ENCODE results near the gene PCDH8. TPM values are rescaled to one million over a fixed set of nuclear protein-coding genes. Genes with fewer than 3 reads are reported as not detected.
A peak's percentile ranks its signal among the peaks of the same experiment; 100 is the strongest.

The PCDH8 gene
- total RNA-seq, 1 donor from 2014 or later: not detected

DNA sequence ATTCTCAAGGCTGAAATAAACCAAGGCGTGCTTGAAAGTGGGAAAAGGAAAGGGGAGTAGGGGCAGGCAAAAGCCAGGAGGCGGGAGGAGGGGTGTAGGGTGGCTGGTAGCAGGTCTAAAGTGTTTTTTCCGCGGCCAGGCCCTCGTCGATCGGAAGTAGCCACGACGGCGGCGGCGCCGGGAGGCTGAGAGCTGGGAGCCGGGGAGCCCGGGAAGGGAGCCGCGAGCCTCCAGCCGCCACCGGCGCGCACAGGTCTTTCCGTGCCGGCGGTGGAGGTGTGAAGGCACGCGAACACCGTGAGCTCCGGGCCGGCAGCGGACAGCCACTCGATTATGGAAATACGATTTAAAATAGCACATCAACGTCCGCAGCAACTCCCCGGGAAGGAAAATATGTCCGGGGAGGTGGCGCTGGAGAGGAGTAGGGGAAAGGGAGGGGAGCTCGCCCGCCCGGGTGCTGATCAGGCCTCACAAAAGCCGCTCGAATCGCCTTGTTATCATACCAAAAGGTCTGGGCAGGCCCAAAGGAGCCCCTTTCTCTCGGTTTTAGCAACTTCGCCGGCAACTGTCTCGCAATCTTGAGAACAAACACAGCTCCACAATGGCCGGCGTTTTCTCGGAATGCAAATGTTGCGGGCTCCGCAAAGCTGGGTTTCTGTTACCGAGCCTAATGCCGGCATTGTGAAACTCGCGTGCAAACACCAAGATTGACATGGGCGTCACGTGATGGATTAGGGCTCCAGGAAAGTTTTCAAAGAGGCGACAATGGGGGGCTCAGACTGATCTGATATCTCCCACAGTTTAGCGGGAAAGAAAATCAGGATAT lies 2.9 kb upstream of the PCDH8 start:
- DNase-seq (peak; percentile 53), ATAC-seq (ENCODE audit: poor library complexity) (peak; percentile 73)
- intact Hi-C loops (cut with DNase I): no loop called here

DNA sequence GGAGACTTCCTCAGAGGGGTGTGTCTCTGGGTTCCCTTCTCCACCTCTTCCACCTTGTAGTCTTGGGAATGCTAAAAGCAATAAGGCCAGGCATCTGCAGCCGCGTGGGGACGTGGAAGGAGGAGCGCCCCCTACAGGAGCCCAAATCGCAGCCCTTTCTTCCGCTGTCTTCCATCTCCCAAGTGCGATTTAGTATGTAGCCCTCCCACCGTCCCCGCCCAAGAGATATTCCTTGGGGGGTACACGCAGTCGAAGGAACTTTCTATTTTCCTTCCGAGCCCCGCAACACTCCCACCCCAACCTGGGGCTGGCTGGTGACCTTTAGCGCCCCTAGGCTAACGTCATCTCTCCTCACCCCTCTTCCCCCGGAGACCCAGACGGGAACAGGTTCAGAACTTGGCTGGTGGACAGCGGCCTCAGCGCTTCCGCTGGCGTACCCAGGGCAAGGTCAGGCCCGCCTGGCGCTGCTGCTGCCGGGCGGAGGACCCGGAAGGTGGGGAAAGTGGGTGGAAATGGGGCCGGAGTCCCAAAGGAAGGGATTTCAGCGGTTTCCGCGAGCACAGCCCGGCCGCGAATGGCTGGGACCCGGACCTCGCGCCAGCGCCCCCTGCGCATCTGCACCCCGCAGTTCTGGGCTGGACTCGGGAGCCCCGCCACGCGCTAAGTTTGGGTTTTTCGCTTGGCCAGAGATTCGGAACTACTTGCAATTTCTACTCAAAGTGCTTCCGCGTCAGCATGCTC lies 2.1 kb upstream of the PCDH8 start:
- DNase-seq: peak; percentile 83
- ATAC-seq (ENCODE audit: poor library complexity): peak; percentile 95
- intact Hi-C loops (cut with DNase I): no loop called here

DNA sequence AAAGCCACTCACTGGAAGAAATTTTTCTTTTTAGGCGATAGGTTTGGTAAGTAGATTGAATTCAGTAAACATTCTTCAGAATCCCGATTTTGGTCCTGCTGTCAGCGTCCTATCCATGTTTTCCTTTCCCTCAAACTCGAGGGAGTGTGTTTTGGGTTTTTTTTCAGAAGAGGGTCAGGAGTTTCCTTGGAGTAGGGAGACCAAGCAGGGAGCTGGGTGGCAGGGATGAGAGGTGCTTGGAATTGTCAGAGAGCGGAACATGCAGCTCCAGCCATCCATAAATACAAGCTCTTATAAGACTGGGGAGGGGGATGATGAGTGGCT lies 1.6 kb upstream of the PCDH8 start:
- no peak for DNase-seq
- intact Hi-C loops (cut with DNase I): no loop called here
- no peak for ATAC-seq (ENCODE audit: poor library complexity)

DNA sequence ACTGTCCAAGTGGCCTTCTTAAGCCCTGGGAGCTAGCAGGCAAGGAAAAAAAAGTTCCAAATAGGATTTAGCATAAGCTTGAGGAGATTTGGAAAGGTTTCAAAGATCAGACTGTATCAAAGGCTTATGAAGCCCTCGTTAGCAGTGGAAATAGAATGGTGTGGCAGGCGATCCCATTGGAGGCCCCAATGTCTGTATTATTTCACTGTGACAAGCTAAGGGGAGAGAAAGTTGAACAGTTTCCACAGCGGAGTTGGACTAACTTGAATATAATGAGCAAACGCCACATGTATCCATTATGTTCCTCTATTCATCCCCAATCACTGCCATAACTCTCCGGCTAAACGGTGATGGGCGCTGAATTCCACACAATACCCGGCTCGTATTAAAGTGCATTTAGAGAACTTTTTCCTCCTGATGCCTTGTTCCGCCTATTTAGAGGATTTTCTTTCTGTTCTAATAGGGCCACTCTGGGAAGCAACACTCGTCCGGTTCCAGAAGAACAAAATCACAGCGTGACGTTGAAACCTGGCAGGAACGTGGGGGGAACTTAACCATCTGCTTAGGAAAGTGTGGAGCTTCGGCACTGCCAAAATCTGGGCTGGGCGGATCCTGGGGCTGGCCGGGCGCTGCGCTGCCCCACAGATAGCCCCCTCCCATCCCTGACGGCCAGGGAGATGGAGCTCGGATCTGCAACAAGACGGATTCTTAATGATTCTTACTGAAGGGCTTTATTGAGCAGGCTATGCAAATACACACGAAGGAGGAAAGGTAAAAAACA lies 1.0 kb upstream of the PCDH8 start:
- intact Hi-C loops (cut with DNase I): no loop called here
- ATAC-seq (ENCODE audit: poor library complexity) (no peak), DNase-seq (no peak)

DNA sequence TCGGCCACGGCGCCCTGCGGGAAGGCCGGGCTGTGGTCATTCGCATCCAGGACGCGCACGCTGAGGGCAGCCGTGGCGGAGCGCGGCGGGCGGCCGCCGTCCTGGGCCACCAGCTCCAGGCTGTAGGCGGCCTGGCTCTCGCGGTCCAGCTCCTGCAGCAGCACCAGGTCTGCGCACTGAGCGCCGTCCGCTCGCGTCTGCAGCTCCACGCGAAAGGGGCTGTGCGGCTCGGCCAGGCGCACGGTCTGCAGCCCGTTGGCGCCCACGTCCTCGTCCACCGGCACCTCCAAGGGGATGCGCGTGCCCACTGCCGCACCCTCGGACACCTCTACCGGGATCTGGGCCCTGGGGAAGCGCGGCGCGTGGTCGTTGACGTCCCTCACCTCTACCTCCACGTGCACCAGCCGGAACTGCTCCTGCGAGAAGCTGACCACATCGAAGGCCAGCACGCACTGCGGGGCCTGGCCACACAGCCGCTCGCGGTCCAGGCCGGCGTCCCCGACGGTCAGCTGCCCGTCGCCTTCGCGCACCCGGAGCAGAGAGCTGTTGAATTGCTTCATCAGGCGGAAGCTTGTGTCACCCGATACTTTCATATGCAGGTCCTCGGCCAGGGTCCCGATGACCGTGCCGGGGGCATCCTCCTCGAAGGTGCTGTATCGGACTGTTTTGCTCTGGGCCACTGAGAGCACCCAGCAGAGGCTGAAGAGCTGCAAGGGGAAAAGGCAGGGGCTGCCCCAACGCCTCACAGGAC lies 583 bp downstream of the PCDH8 start:
- intact Hi-C loops (cut with DNase I): no loop called here
- no peak for DNase-seq
- no peak for ATAC-seq (ENCODE audit: poor library complexity)

DNA sequence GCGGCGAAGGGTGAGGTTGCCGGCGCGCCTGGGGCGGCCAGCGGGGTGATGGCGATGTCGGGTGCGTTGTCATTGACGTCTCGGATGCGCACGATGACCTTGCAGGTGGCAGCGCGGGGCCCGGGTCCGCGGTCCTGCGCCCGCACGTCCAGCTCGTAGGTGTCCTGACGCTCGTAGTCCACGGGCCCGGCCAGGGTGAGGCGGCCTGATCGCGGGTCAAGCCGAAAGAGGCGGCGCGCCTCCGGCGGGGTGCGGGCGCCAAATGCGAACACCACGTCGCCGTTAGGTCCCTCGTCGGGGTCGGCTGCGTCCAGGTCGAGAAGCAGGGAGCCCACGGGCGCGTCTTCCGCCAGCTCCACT lies 1.1 kb downstream of the PCDH8 start:
- DNase-seq (no peak), ATAC-seq (ENCODE audit: poor library complexity) (no peak)
- intact Hi-C loops (cut with DNase I): no loop called here

DNA sequence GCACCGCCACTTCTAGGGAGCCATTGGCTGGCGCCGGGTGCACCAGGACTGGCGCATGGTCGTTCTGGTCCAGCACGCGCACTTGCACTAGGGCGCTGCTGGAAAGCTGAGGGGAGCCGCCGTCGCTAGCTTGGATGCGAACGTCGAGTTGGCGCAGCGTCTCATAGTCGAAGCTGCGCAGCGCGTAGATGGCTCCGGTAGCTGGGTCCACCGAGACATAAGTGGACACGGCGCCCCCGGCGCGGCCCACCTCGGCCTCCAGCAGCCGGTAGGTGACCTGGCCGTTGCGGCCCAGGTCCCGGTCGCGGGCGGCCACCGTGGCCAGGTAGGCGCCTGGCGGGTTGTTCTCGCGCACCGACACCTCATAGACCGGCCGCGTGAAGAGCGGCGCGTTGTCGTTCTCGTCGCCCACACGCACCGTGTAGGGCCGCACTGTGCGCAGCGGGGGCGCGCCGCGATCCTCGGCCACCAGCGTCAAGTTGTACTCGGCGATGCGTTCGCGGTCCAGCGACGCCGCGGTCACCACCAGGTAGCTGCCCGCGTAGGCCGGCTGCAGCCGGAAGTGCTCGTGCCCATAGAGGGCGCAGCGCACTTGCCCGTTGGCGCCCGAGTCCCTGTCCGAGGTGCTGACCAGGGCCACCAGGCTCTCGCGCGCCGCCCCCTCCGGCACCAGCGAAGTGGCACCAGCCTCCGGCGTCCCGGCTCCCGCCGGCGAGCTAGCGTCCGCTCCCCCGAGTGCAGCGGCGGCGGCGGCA lies 1.7 kb downstream of the PCDH8 start:
- DNase-seq (peak; percentile 75), ATAC-seq (ENCODE audit: poor library complexity) (peak; percentile 62)
- intact Hi-C loops (cut with DNase I): no loop called here

DNA sequence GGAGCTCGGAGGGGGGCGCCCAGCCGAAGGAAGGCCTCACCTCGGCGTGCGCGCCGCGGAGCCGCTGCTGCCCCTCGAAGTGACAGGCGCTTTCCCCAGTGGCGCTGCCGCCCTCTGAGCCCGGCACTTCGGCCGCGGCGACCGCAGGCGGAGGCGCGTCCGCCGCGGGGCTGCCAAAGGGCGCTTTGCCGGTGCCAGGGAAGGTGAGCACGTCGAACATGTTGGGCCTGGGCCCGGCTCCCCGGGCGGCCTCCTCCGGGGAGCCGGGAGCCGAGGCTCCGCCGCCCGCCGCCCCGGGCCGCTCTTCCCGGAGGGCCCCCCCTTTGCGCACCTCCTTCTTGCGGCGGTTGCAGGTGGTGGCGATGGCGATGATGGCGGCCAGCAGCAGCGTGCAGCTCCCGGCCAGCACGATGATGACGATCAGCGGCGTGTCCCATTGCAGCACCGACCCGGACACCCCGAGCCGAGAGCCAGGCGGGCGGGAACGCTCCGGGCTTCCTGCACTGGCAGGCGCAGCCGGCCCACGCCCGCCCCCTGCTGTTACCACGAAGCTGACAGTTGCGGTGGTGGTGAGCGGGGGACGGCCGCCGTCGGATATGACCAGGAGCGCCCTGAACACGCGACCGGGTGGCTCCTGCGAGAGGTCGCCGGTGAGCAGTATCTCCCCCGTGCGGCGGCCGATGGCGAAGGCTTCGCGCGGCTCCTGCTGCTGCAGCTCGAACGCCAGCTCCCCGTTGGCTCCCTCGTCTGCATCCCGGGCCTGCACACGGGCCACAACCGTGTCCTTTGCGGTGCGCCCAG lies 2.5 kb downstream of the PCDH8 start:
- intact Hi-C loops (cut with DNase I): no loop called here
- DNase-seq (peak; percentile 48), ATAC-seq (ENCODE audit: poor library complexity) (peak; percentile 34)

DNA sequence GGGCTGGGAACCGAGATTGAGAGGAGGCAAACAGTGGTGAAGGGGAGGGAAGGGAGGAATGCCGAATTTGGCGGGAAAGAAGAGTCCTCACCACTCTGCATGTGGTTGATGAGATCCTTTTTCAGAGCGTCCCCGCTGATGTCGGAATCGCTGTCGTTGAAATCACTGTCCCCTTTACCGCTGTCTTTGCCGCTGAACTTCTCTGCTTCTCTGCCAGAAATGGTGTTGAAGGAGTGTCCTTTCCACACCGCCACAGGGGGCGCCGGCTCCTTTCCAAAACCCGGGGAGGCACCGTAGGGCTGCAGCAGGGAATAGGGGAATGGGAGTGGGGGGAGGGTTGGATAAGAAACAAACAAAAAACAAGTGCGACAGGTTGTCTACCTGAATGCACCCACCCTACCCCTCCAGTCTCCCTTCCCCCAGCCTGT lies 3.1 kb downstream of the PCDH8 start:
- intact Hi-C loops (cut with DNase I): no loop called here
- DNase-seq (no peak), ATAC-seq (ENCODE audit: poor library complexity) (no peak)

DNA sequence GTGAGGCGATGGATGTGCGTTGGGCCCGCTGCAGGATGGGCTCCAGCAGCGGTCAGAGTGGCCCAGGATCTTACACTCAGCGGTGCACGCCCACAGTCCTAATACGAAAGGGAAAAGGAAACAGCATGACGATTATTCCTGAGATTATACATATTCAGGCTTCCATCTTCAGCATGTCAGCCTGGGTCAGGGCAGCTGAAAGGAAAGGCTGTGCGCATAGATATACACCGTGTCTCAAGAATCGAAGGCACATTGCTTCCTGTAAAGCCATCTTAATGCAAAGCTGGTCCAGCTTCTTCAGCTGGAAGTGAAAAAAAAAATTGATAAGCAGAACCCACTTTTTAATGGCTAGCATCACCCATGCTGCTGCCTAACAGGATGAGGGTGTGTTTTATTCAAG lies 3.6 kb downstream of the PCDH8 start:
- DNase-seq (no peak), ATAC-seq (ENCODE audit: poor library complexity) (no peak)
- intact Hi-C loops (cut with DNase I): no loop called here

DNA sequence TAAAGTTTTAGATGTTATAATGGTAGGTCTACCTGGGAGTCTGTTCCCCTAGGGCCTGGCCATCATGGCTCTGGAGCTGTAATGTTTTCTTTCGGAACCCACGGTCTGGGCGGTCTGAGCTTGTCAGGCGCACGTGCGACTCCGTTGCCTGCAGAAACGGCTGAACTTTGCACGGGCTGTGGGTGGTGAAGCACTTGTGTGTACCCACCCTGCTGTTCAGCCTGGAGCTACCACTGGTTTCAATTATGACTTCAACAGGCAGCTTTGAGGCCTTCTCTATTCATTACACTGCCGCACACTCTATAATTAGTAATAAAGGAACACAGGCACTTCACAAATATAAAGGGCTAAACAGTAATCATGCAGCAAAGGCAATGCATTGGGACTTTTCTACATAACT lies 6.0 kb downstream of the PCDH8 start:
- intact Hi-C loops (cut with DNase I): no loop called here
- ATAC-seq (ENCODE audit: poor library complexity) (no peak), DNase-seq (no peak)

DNA sequence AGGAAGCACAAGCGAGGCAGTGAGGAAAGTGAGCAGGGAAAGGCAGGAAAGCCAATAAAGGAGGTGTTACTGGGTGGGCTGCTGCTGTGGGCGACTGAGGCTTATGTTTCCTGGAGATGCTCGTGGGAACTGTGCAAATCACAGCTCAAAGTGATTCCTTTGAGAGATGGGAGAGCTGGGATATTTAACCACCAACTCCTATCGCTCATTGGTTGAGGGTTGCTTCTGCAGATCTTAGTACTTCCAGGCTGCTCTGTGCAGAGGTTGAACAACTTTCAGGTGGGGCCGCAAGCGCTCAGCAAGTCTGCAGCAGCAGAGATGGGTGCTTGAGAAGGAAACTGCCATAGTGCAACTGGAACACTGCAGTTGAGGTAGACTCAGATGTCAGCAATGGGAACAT lies 8.4 kb downstream of the PCDH8 start:
- ATAC-seq (ENCODE audit: poor library complexity): no peak
- intact Hi-C loops (cut with DNase I): no loop called here

DNA sequence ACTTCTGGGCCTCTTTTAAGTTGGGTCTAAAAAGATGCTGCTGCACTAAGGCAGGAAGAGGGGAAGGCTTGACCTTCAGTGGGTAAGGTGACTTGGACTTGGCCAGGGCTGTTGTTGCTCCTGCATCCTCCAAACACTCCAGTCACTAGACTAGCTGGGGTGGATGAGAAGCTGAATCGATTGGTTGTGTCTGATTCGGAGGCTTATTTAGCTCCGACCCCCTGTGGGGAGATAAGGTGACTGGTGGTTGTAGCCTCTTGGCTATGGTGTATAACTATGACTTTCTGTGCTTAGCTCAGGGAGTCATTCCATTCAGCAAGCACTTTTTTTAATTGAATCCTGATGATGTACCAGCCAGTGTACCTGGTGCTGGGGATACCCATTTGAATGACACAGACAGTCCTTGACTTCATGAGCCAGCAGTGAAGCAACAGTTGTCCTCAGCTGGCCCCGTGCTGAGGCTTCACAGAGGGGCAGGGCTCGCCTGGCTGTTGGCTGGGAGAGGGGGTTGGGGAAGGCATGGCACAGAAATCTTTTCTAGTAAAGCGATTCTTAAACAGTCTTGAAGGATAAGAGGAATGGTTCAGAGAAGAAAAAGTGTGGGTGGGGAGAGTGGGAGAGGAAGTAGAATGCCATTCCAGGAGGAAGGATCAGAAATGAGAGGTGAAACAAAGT lies 9.9 kb downstream of the PCDH8 start:
- DNase-seq: no peak
- intact Hi-C loops (cut with DNase I): no loop called here
- no peak for ATAC-seq (ENCODE audit: poor library complexity)

More for the DNA sequence above, 8.4 kb downstream of the PCDH8 start:
- no peak for DNase-seq

DNA sequence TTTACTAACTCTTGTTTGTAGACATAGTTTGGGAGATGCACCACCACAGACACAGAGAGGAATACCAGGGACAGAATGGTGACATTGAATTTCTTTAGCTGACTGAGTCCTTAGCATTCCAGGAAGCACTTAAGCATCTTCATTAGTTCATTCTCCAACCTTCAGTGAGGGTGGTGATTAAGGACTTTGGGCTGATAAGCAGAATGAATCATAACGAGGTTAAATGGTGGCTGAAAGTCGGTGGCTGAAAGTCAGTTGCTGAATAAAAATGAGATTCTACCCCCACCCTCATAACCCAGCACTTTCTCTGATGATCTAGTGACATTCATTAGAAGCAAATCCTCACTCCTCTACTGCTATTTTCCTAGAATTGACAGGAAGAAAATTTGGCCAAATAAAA lies 10.6 kb downstream of the PCDH8 start:
- intact Hi-C loops (cut with DNase I): no loop called here
- DNase-seq: no peak
- no peak for ATAC-seq (ENCODE audit: poor library complexity)

DNA sequence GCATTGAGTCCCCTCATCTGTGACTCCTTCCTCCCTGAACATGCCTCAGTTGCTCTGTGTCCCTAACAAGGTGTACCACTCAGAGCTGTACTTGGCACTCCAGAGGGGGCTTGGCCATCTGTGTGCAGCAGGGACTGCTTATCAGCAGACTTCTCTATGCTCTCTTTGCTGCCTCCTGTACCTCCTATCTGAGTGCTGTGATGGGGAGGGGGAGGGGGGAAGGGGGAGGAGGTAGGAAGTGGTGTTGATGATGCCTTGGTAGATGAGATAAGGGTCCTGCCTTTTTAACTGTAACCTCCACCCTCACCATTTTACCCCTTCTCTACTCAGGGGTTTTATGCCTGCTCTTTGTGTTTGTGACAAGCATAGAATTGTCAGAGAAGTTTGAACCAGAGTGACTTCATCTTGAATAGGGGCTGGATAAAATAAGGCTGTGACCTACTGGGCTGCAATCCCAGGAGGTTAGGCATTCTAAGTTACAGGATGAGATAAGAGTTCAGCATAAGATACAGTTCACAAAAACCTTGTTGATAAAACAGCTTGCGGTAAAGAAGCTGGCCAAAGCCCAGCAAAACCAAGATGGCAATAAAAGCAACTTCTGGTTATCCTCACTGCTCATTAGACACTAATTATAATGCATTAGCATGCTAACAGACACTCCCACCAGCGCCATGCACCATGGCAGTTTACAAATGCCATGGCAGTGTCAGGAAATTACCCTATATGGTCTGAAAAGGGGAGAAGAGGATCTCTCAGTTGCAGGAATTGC lies 13.2 kb downstream of the PCDH8 start:
- ATAC-seq (ENCODE audit: poor library complexity) (no peak), DNase-seq (no peak)
- intact Hi-C loops (cut with DNase I): no loop called here

DNA sequence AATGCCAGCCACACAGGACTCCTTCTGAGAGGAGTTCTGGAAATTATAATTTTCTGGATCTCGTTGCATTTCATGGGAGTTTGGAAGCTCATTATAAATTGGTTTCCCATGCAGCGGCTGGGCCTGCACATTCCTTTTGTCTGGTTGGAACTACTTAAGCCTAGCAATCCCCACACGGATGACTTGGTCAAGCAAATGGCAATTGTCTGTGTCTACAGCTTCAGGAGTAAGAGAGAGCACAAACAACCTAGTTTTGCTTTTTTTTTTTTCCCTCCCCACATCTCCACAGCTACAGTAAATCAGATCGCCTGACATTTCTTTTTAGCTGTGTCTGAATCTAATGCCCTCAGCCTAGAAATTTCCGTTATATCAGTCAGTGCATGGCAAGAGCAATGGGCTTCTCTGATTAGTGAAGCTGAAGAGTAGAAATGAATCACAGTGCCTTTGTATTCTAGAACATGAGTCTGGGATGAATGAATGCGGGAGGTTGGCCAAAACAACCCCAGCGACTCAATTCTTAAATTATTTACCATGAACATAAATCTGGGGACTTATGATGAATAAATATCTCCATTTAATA lies 15.1 kb downstream of the PCDH8 start:
- ATAC-seq (ENCODE audit: poor library complexity) (no peak), DNase-seq (no peak)
- intact Hi-C loops (cut with DNase I): no loop called here
